GM18517 (cell line): ENCODE results near the gene POLRMT.
"Not testable (repeated sequence)": the region's sequence is repeated elsewhere in the genome, so short reads cannot be mapped to it uniquely, and the experiment has no call there.

Experiments used
- ATAC-seq: cut with Tn5 transposase; IDR thresholded peaks from one replicate; pipeline ENCODE4 v1.9.1; 2021; ENCODE audit warnings: mild to moderate bottlenecking, moderate library complexity; ENCODE audit not compliant: unreplicated experiment

Gene POLRMT

GRCh38 chr19:633068-633785 is at the start of gene POLRMT:
Gene POLRMT (minus strand): TSS chr19:633537. CDS start chr19:633512, 25 bp downstream.
- ATAC-seq = peak; percentile 62

- ATAC-seq = no peak
These were observed 49.5 kb upstream of the POLRMT start for GRCh38 chr19:682678-683320.

DNA sequence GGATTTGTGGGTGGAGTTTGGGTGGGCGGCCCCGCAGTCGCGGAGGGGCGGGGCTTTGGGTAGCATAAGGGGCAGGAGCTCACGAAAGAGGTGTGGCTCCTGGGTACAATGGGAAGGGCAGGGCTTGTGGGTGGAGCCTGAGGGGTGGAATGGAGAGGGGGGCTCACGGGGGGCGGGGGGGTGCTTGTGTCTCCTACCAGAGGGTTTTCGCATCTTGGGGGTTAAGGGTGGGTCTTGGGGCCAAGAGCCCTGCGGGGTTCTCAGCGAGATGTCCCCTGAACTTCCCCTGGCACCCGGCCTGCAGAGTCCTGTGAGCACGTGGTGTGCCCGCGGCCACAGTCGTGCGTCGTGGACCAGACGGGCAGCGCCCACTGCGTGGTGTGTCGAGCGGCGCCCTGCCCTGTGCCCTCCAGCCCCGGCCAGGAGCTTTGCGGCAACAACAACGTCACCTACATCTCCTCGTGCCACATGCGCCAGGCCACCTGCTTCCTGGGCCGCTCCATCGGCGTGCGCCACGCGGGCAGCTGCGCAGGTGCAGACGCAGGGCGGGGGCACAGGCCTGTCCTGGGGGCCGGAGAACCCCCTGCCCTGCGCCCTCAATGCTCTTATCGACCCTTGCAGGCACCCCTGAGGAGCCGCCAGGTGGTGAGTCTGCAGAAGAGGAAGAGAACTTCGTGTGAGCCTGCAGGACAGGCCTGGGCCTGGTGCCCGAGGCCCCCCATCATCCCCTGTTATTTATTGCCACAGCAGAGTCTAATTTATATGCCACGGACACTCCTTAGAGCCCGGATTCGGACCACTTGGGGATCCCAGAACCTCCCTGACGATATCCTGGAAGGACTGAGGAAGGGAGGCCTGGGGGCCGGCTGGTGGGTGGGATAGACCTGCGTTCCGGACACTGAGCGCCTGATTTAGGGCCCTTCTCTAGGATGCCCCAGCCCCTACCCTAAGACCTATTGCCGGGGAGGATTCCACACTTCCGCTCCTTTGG is 48.0 kb upstream of the POLRMT start:
- ATAC-seq = no peak

DNA sequence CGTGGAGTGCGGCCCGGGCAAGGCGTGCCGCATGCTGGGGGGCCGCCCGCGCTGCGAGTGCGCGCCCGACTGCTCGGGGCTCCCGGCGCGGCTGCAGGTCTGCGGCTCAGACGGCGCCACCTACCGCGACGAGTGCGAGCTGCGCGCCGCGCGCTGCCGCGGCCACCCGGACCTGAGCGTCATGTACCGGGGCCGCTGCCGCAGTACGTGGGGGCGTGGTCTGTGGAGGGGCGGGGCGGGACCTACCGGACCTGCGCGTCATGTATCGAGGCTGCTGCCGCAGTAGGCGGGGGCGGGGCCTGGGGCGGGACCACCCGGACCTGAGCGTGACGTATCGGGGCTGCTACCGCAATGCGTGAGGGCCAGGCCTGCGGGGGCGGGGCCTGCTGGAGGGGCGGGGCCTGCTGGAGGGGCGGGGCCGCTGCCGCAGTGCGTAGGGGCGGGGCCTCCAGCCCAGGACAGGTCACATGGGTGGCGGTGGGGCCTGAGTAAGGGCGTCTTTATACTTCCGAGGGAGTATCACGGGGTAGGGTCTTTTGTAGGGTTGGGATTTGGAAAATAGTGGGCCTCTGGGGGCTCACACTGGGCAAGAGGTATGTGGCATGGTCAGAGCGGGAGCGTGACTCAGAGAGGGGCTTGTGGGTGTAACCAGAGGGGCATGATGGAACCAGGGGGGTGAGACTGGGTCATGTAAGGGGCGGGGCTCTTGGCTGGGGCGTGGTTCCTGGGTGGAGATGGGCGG is 47.1 kb upstream of the POLRMT start:
- peak; percentile 75 for ATAC-seq

GRCh38 chr19:679418-680286 is 46.3 kb upstream of the POLRMT start:
- peak; percentile 30 for ATAC-seq

- ATAC-seq = no peak
These were observed 45.6 kb upstream of the POLRMT start for GRCh38 chr19:678791-679388.

DNA sequence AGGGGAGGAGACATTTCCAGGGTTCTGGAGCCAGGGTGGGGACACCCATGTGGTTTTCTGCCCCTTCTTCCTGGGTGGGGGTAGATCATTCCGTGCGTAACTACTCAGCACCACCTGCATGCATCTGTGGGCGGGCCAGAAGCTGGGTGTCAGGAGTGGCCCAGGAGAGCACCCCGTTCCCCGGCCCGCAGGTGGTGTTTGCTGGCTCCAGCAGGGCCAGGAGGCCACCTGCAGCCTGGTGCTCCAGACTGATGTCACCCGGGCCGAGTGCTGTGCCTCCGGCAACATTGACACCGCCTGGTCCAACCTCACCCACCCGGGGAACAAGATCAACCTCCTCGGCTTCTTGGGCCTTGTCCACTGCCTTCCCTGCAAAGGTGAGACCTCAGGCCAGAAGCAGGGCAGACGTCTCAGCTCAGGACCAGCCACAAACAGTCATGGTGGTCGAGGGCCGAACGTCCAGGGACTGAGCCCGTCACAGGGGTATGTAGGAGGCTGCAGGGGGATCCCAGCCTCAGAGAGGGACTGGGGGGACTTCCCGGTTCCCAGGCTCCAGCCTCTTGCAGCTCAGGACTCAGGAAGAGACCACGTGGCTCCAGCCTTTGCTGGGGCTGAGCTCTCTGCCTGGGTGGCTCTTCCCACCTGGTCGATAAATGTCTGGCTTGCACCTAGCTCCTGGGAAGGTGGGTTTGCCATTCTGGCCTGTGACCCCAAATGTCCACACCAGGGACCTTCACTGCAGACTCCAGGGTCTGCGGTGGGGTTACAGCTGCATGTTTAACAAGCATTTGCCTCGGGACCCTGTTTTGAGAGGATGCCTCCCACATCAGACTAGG is 44.5 kb upstream of the POLRMT start:
- no peak for ATAC-seq

GRCh38 chr19:677201-677600 is 43.9 kb upstream of the POLRMT start:
- ATAC-seq = no peak

DNA sequence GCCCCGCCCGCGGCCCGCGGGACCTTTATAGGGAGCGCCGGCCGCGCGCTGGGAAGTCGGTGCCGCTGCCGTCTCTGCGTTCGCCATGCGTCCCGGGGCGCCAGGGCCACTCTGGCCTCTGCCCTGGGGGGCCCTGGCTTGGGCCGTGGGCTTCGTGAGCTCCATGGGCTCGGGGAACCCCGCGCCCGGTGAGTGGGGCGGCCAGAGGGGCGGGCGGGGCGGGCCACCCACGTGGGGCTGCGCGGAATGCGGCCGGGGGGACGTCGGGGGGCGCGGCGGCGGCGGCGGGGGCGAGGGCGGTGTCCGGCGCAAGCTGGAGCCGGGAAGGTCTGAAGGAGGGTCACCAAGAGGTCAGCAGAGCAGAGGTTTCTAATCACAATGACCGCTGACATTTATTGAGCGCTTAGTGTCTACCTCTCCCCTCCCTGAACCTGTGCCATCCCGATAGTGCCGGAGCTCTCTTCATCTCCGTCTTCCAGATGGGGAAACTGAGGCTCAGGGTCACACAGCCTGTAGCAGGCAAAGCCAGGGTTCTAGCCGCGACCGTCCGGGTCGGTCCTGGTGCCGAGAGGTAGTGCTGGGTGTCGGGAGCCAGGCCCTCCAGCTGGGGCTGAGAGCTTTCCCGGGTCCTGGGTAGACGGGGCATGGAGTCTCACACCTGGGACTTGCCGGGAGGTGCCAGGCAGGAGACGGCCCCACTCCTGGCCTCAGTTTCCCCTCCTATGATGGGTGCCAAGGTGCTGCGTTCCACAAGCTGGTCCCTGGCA is 43.2 kb upstream of the POLRMT start, which contains the start of gene FSTL3:
TSS of gene FSTL3 (plus strand) at position 54 of the 767 bp plus-strand sequence. CDS start at position 86, 32 bp downstream.
- no peak for ATAC-seq

- ATAC-seq = no peak
These were observed 42.6 kb upstream of the POLRMT start for GRCh38 chr19:676007-676338.

DNA sequence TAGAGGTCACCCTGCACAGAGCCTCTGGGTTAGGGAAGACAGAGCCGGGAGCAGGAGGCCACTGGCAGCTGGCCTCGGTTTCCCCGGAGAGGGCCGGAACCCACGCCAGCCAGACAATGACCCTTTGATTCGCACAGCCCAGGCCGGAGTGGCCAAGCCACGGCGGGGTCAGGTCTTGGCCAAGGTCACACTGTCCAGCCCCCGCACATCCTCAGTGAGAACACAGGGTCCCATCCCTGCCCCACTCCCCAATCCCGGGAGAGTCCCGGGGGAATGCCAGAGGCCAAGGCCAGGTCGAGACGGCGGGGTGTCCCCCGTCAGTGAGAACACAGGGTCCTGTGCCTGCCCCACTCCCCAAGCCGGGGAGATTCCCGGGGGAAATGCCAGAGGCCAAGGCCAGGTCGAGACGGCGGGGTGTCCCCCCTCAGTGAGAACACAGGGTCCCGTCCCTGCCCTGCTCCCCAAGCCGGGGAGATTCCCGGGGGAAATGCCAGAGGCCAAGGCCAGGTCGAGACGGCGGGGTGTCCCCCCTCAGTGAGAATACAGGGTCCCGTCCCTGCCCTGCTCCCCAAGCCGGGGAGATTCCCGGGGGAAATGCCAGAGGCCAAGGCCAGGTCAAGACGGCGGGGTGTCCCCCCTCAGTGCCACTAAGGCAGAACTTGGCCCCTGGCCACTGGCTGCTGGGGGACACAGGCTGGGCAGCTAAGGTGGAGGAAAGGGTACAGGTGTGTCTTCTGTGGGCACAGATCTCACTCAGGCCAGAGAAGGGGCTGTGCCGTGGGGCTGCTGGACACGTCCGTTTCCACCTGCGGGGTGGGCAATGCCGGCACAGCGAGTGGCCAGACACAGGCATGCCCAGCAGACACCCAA is 41.2 kb upstream of the POLRMT start:
- ATAC-seq = no peak

- no peak for ATAC-seq
These were observed 37.3 kb upstream of the POLRMT start for GRCh38 chr19:670609-671075.

DNA sequence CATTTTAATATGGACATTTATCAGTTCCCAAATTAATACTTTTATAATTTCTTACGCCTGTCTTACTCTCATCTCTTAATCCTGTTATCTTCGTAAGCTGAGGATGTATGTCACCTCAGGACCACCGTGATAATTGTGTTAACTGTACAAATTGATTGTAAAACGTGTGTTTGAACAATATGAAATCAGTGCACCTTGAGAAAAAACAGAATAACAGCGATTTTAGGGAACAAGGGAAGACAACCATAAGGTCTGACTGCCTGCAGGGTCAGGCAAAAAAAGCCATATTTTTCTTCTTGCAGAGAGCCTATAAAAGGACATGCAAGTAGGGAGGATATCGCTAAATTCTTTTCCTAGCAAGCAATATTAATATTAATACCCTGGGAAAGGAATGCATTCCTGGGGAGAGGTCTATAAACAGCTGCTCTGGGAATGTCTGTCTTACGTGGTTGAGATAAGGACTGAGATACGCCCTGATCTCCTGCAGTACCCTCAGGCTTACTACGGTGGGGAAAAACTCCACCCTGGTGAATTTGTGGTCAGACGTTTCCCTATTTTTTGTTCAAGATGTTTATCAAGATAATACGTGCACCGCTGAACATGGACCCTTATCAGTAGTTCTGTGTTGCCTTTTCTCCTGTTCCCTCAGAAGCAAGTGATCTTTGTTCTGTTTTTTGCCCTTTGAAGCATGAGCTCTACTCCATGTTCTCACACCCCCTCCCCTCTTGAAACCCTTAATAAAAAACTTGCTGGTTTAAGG is 35.5 kb upstream of the POLRMT start:
- ATAC-seq = not testable (repeated sequence)

GRCh38 chr19:666985-667573 is 33.7 kb upstream of the POLRMT start:
- ATAC-seq = not testable (repeated sequence)

GRCh38 chr19:664913-665443 is 31.6 kb upstream of the POLRMT start:
- no peak for ATAC-seq
